Activated CD4-positive, alpha-beta T cell treated with anti-CD3 and anti-CD28 coated beads, Interleukin-2, amount 50 U/mL, for 48 hours (primary cell): ENCODE results near the gene UBE2QL1.

ENCODE experiments used
- DNase-seq, 2 experiments: peaks; one replicate each; pipeline ENCODE4 v3.0.0-alpha.2; 2020

Gene UBE2QL1

DNA sequence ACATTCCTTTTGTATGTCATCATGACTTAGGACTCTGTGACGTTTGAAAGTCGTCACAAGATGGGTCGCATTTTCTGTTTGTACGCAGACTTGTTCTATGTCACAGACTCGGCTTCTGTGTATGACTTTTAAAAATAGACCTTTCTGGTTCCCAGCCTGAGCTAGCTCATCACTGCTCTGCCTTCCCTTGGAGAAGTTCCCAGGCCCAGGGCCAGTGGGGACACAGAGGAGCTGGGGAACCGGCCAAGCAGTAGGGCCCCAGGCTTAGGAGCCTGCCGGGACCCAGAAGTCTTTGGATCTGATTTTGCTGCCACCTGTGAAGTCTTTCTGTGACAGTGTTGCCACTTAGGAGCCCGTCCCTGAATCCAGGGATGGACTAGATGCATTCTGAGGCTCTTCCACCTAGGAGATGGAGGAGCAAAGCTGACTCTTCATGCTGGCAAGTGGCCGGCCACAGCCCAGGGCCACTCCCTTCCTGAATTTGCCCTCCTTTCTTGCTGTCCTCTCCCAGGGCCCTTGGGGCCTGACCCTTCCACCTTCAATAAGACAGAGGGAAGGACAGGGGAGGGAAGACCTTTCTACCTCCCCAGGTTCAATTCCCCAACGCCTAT is 18.1 kb upstream of the UBE2QL1 start:
- DNase-seq = no peak

GRCh38 chr5:6431214-6432195 is 17.2 kb upstream of the UBE2QL1 start:
- no peak for DNase-seq

- DNase-seq = no peak
Measured at GRCh38 chr5:6432206-6432605, 16.5 kb upstream of the UBE2QL1 start.

GRCh38 chr5:6434731-6435130 is 13.9 kb upstream of the UBE2QL1 start:
- no peak for DNase-seq

- peak; percentile 21 to 23 for DNase-seq
Measured at GRCh38 chr5:6435356-6435755, 13.3 kb upstream of the UBE2QL1 start.

DNA sequence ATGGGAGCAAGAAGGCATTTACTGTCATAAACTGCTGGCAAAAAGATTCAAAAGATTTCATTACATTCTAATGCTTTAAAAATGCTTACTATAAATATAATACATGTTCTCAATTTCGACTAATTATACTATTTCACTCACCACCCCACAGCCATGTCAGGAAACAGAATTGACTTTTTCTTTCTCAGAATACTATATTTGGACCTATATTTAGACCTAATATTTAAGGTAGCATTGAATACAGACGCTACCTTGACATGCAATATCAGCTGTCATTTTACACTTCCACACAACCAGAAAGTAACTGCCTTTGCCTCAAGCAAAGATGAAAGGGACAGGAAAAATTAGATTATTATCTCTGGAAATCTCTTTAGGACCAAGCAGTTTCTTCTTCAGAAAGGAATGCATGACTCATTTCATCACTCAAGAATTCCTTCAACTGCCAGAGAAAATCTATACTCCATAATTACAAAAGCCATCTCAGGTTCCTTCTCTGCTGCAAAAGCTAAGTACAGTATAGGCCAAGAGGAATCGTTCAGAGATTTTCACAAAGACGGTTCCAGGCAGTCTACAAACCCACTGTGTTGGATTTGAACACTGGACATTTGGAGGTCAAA is 11.8 kb upstream of the UBE2QL1 start:
- no peak for DNase-seq

GRCh38 chr5:6439588-6440550 is 8.8 kb upstream of the UBE2QL1 start:
- DNase-seq = no peak

GRCh38 chr5:6442333-6442732 is 6.3 kb upstream of the UBE2QL1 start:
- no peak for DNase-seq

DNA sequence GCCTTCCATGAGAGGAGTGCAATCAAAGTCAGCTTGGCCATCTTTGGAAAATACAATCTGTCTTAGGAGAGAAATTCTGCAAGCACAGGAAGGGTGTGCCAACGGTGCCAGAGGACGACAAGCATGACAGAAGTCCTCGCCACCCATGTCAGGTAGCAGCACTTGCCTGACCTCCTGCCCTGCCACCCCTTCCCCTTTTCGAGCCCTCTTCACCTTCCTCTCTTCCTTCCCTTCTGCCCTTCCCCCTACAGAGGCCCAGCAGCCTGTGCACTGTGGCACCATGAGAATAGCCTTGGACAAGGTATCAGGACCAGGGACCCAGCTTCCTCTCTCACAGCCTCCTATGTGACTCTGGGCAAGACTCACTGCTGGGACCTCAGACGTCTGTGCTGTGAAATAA is 5.3 kb upstream of the UBE2QL1 start:
- DNase-seq = no peak

GRCh38 chr5:6446042-6446441 is 2.6 kb upstream of the UBE2QL1 start:
- DNase-seq = no peak

DNA sequence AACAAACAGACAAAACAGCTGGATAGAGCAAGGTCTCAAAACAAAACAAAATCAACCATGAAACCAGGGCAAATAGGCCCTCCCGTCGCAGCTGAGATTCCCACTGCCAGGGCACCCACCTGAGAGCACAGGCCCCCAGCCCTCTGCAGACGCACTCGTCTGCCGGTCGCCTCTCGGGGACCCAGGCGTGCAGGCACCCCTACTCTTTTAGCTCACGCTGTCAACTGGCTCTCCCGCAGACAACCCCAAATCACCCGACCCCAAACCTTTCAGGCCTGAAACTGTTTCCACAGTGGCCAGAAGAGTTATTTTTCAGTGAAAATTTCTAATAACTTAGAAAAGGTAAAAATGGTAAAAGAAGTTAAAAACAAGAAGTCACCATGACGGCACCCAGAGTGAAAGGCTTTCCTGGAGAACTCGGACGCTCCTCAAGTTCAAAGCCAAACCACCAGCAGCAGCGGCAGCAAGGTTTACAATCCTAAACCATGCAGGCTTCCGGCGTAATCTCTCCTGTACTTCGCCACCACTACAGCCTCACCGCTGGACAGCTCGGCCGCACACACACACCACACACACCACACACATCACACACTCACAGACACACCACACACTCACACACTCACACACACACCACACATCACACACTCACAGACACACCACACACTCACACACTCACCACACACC is 1.9 kb upstream of the UBE2QL1 start:
- DNase-seq = no peak

GRCh38 chr5:6447384-6448140 is 1.1 kb upstream of the UBE2QL1 start:
- no peak for DNase-seq

GRCh38 chr5:6448141-6448491 is 543 bp upstream of the UBE2QL1 start:
- no peak for DNase-seq

- no peak for DNase-seq
Measured at GRCh38 chr5:6449465-6450158, 953 bp downstream of the UBE2QL1 start.

DNA sequence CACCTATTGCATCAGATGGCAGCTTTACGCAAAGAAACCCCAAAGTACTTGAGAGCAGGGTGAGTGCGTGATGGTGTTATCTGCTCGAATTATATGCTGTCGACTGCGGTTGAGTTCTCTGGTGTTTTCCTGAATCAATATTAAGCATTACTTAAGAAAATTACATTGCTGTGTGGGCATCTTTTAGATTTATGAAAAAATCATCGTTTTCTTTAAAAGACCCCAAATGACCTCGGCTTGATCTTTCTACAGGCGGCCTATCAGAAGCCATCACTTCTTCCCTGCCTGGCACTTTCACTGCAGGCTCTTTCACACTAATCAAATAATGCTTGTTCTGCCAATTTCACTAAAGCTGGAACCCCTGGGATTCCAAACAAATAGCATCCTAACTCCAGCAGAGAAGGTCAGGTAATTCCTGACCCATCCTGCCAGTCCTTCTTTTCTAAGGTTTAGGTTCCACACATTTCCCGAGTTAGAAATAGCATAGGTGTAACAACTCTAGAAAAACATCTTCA is 1.7 kb downstream of the UBE2QL1 start:
- no peak for DNase-seq

- DNase-seq = no peak
Measured at GRCh38 chr5:6452622-6453504, 4.2 kb downstream of the UBE2QL1 start.

- no peak for DNase-seq
Measured at GRCh38 chr5:6453937-6454560, 5.4 kb downstream of the UBE2QL1 start.

- DNase-seq = no peak
Measured at GRCh38 chr5:6454628-6455053, 6.0 kb downstream of the UBE2QL1 start.
